ENCODE measurements around the gene TTN. TPM values are rescaled to one million over a fixed set of nuclear protein-coding genes. Genes with fewer than 3 reads are reported as not detected.

Gene TTN
- total RNA-seq, 1 donor from 2014 or later, result 2.0 TPM

DNA sequence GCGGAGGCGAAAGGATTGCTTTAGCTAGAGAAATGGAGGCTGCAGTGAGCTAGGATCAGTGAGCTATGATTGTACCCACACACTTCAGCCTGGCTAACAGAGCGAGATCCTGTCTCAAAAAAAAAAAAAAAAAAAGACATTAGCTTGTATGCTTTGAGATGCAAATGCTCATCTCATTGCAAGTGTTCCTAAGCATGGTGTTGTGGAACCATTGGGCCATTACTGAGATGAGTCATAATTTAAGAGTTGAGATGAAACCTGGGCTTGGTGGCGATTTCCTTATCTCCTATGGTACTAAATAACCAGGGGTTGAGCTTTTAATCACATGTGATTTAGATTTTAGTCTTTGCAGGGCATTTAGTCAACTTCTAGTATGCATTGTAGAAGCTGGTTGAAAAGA is 324.8 kb downstream of the TTN start:
- peaks cover 62% of the 10 kb centered on the region for H3K4me1 ChIP-seq

DNA sequence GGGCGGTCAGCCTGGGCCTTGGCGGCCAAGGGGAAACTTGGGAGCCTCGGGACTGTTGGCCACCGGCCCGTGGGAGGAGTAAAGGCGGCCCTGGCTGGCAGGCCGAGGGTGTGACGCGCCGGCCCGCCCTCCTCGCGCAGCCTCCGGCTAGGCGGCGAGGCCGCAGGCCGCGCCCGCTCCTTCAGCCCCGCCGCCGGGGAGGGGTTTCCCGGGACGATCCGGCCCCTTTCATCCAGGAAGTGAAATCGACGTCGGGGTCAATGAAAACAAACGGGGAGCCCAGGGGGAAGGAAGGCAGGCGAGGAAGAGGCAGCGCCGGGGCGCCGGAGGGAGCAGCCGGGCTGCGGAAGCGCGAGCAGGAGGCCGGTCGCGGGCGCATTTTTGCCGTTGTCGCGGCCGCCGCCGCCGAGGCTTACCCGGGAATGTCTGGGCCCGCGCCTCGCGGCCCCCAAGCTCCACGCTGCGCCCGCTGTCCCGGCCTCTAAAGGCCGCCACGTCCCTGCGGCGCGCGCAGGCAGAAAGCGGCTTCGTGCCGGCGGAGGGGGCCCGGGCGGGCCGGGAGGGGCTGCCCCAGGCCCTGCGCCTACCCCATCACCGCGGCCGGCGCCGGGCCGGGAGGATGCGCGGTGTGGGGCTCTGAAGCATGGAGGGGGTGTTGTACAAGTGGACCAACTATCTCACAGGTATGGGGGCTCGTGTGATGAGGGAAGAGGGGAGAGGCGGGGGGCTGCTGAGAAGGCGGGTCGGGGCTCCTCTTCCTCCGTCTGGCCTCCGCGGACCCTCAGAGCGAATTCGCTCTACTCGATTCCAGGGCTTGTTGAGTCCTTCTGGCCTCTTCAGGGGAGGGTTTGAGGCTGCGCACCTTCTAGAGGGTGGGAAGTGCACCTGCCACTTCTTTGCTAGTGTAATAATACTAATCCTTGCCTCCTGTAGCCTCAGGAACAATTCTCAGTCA is 326.7 kb downstream of the TTN start, which contains the start of gene PLEKHA3:
Gene PLEKHA3, plus strand, starts transcription at position 231 of the 955 bp plus-strand sequence. Its CDS starts 413 bp downstream, at position 644.
- Histone ChIP-seq H3K9me3 (no peaks in the 10 kb centered on the region), H3K27ac (peak within 1 kb of the TSS; percentile 96), H3K4me3 (peak within 1 kb of the TSS; percentile 78 to 84), H3K27me3 (no peaks in the 10 kb centered on the region), H3K36me3 (no peaks in the 10 kb centered on the region), H3K4me1 (peaks cover 67% of the 10 kb centered on the region)
- DNase-seq (ENCODE audit: extremely low spot score in 2 of 2), result peak in 1 of 2 donors; percentile 96
- intact Hi-C loops (cut with DNase I), result loop anchor here (1.0 kb wide), 1 partner anchor 29 kb away; the partner anchor contains the start of genes PJVK and PRKRA
- TF ChIP-seq POLR2AphosphoS5 (IDR thresholded peaks at IDR 0.05; ENCODE audit: insufficient read depth in 1 of 2, low read depth in 1 of 2) (peak; percentile 61 to 82), POLR2A (IDR thresholded peaks at IDR 0.05) (peak; percentile 19 to 64)
- TF ChIP-seq, protein P1, sequence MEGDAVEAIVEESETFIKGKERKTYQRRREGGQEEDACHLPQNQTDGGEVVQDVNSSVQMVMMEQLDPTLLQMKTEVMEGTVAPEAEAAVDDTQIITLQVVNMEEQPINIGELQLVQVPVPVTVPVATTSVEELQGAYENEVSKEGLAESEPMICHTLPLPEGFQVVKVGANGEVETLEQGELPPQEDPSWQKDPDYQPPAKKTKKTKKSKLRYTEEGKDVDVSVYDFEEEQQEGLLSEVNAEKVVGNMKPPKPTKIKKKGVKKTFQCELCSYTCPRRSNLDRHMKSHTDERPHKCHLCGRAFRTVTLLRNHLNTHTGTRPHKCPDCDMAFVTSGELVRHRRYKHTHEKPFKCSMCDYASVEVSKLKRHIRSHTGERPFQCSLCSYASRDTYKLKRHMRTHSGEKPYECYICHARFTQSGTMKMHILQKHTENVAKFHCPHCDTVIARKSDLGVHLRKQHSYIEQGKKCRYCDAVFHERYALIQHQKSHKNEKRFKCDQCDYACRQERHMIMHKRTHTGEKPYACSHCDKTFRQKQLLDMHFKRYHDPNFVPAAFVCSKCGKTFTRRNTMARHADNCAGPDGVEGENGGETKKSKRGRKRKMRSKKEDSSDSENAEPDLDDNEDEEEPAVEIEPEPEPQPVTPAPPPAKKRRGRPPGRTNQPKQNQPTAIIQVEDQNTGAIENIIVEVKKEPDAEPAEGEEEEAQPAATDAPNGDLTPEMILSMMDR (IDR thresholded peaks at IDR 0.05), result no peak

More for the DNA sequence above, 324.8 kb downstream of the TTN start:
- Histone ChIP-seq H3K27me3 (no peaks in the 10 kb centered on the region), H3K4me3 (no peak overlapping the region), H3K27ac (no peak overlapping the region), H3K36me3 (no peaks in the 10 kb centered on the region), H3K9me3 (no peaks in the 10 kb centered on the region)
- no peak for DNase-seq (ENCODE audit: extremely low spot score in 2 of 2)
- no peak for TF ChIP-seq POLR2AphosphoS5 (IDR thresholded peaks at IDR 0.05; ENCODE audit: insufficient read depth in 1 of 2, low read depth in 1 of 2)
- no peak for TF ChIP-seq POLR2A (IDR thresholded peaks at IDR 0.05)
- TF ChIP-seq, protein P1 (IDR thresholded peaks at IDR 0.05), result no peak
- intact Hi-C loops (cut with DNase I), result no loop called here

DNA sequence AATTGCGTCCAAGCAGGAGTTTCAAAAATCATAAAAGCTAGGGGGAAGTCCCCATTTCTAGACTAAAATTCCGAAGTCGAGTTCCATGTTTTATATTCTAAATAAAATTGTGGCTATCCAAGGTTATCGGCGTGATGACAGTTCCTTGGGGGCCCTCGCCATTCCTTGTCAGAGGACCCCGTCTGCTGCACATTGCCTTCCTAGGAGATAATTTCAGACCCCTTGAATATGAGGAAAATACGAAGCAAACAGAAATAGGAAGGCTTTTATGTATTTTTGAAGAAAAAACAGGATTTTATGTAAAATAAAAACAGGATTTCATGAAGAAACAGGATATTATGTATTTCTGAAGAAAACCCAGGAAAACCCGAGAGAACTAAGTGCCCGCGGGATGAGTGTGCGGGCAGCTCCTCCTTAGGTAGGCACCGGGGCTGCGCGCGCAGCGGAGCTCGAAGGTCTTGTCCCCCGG is 327.4 kb downstream of the TTN start:
- H3K36me3 ChIP-seq, result no peaks in the 10 kb centered on the region
- TF ChIP-seq POLR2AphosphoS5 (IDR thresholded peaks at IDR 0.05; ENCODE audit: insufficient read depth in 1 of 2, low read depth in 1 of 2), result peak in 1 of 2 donors; percentile 78
- no peak for TF ChIP-seq POLR2A (IDR thresholded peaks at IDR 0.05)
- intact Hi-C loops (cut with DNase I), result loop anchor here (1.0 kb wide), 1 partner anchor 28 kb away; the partner anchor contains the start of genes PJVK and PRKRA
- DNase-seq (ENCODE audit: extremely low spot score in 2 of 2), result no peak
- H3K27ac ChIP-seq, result peak overlapping the region; percentile 96
- H3K4me1 ChIP-seq, result peaks cover 64% of the 10 kb centered on the region
- H3K27me3 ChIP-seq, result no peaks in the 10 kb centered on the region
- no peaks in the 10 kb centered on the region for H3K9me3 ChIP-seq
- peak overlapping the region; percentile 78 to 84 for H3K4me3 ChIP-seq

DNA sequence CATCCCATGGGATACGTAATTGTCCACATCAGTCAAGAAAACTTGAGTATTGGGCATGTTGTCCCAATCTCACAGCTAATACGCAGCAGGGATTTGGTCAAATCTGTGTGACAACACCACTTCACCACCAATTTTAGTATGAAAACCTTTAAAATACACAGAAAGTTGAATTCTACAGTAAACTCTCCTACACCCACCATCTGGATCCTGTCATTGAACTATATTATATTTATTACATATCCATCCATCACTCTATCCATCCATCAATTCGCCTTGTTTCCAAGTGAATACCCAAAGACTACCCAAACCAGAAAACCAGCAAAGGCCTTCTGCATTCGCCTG is 328.0 kb downstream of the TTN start:
- H3K27me3 ChIP-seq, result no peaks in the 10 kb centered on the region
- H3K36me3 ChIP-seq, result no peaks in the 10 kb centered on the region
- H3K9me3 ChIP-seq, result no peaks in the 10 kb centered on the region
- DNase-seq (ENCODE audit: extremely low spot score in 2 of 2), result no peak
- TF ChIP-seq, protein P1 (IDR thresholded peaks at IDR 0.05), result peak in 1 of 3 experiments; percentile 5
- TF ChIP-seq POLR2AphosphoS5 (IDR thresholded peaks at IDR 0.05; ENCODE audit: insufficient read depth in 1 of 2, low read depth in 1 of 2), result no peak
- H3K4me1 ChIP-seq, result peaks cover 59% of the 10 kb centered on the region
- H3K4me3 ChIP-seq, result peak overlapping the region; percentile 55 to 59
- peak overlapping the region; percentile 96 for H3K27ac ChIP-seq
- intact Hi-C loops (cut with DNase I), result no loop called here

DNA sequence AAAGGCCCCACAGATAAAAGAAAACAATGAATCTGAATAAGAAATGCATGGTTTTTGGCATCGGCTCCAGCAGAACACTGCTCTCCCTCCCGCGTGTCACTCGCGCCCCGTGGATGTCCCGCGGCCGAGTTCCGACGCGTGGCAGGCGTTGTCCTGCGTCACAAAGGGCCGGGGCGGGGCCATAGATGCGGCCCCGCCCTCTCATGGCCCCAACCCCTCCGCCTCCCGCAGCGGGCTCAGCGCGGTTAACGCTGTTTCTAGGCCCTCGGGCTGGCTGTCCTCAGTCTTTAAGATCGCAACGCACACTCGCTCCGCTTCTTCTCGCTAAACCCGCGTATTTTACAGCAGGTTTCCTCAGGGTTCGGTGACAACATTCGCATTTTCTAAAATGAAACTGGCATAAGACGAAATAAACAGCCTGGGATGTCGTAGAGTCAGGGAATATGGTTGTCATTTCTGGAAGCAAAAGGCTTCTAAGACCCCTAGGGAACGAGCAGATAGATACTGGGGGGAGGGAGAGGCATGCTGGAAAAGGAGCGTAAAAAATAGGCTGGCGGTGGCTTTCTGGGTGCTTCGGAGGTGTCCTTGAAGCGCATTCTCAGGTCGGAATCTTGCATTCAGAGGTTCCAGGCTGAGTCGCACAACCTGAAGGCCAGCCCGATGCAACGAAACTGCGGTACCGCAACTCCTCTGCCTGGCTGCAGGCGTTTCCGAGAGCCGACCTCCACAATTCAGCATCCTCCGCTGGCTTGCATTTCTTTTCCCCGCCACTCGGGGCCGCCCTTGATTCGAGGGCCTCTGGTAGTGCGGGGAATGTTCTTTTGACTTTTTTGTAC is 328.6 kb downstream of the TTN start, which contains the start of gene FKBP7:
Gene FKBP7, minus strand, starts transcription at position 162 of the 836 bp plus-strand sequence. Its CDS starts 101 bp downstream, at position 61.
- intact Hi-C loops (cut with DNase I), result no loop called here
- Histone ChIP-seq H3K36me3 (no peaks in the 10 kb centered on the region), H3K27me3 (no peaks in the 10 kb centered on the region), H3K4me3 (peak within 1 kb of the TSS; percentile 55 to 59), H3K9me3 (no peaks in the 10 kb centered on the region), H3K27ac (peak within 1 kb of the TSS; percentile 96), H3K4me1 (peaks cover 59% of the 10 kb centered on the region)
- TF ChIP-seq POLR2AphosphoS5 (IDR thresholded peaks at IDR 0.05; ENCODE audit: insufficient read depth in 1 of 2, low read depth in 1 of 2) (peak; percentile 88 to 97), POLR2A (IDR thresholded peaks at IDR 0.05) (peak in 1 of 2 donors; percentile 80)
- TF ChIP-seq, protein P1 (IDR thresholded peaks at IDR 0.05), result peak in 2 of 3 experiments; percentile 29 to 51
- DNase-seq (ENCODE audit: extremely low spot score in 2 of 2), result peak in 1 of 2 donors; percentile 91

All from vagina (tissue), 2 donors.